Osteocyte (in vitro differentiated cells): ENCODE measurements around the gene AP3S1. TPM values are rescaled to one million over a fixed set of nuclear protein-coding genes. Genes with fewer than 3 reads are reported as not detected.

Experiments used
- DNase-seq: peaks from one replicate; pipeline ENCODE4 v3.0.0; 2021; ENCODE audit warnings: mixed read lengths; ENCODE audit not compliant: unreplicated experiment; ENCODE audit errors: extremely low spot score
- H3K27ac Mint-ChIP-seq: one replicate; pipeline ENCODE4 v1.8.0; 2021; ENCODE audit warnings: mild to moderate bottlenecking, mixed read lengths; ENCODE audit not compliant: unreplicated experiment
- H3K27me3 Mint-ChIP-seq: one replicate; pipeline ENCODE4 v1.8.0; 2021; ENCODE audit warnings: mixed read lengths; ENCODE audit not compliant: unreplicated experiment
- H3K36me3 Mint-ChIP-seq: one replicate; pipeline ENCODE4 v1.8.0; 2021; ENCODE audit warnings: mixed read lengths; ENCODE audit not compliant: unreplicated experiment
- H3K4me1 Mint-ChIP-seq: one replicate; pipeline ENCODE4 v1.8.0; 2021; ENCODE audit warnings: mixed read lengths; ENCODE audit not compliant: unreplicated experiment
- H3K4me3 Mint-ChIP-seq: one replicate; pipeline ENCODE4 v1.8.0; 2021; ENCODE audit warnings: mild to moderate bottlenecking, moderate library complexity, mixed read lengths; ENCODE audit not compliant: unreplicated experiment
- H3K9me3 Mint-ChIP-seq: one replicate; pipeline ENCODE4 v1.8.0; 2021; ENCODE audit warnings: mixed read lengths; ENCODE audit not compliant: unreplicated experiment
- total RNA-seq: library from RNA; stranded (reverse); gene quantifications from 2 replicates; pipeline ENCODE4 v1.2.1, GENCODE V29; 2021
- TF ChIP-seq, protein P1 (sequence below): fragments of 200-600 bp; sonication (generic); IDR thresholded peaks from 2 replicates; pipeline ENCODE4 v1.5.0; 2021; ENCODE audit warnings: antibody characterized with exemption, mild to moderate bottlenecking, moderate library complexity

The AP3S1 gene
- total RNA-seq, 1 donor from 2014 or later = 102 TPM

DNA sequence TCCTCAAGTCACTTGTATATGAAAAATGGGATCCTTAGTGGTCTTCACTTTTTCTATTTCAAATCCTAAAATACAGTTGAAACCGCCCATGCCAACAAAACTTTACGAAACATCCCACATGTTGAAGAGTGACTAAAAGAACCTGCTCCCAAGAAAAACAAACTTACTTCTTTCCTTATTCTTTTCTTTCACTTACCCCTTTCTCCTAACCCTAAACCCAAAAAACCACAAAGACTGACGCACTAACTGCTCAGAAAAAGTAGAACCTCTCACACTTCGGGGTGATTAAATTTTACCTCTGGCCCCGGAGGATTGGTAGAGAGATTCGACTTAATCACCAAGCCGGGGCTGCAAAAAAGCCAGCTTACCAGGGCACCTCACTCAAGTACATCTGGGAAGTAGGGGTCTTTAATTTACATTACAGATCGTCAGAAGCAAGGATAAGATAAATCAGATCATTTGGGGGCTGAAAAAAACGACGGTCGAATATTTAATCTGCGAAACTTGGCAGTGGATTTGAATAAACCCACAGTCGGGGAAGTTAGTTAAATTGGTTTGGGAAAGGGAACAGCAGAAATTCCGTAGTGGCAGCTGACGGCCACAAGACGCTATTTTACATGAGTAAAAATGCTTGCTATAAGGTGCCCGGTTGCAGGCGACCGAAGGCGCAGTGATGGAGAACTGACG, 26.6 kb upstream of the AP3S1 start:
- Mint-ChIP-seq H3K27ac (no peak overlapping the region), H3K27me3 (peaks cover 38% of the 10 kb centered on the region), H3K9me3 (no peaks in the 10 kb centered on the region)

DNA sequence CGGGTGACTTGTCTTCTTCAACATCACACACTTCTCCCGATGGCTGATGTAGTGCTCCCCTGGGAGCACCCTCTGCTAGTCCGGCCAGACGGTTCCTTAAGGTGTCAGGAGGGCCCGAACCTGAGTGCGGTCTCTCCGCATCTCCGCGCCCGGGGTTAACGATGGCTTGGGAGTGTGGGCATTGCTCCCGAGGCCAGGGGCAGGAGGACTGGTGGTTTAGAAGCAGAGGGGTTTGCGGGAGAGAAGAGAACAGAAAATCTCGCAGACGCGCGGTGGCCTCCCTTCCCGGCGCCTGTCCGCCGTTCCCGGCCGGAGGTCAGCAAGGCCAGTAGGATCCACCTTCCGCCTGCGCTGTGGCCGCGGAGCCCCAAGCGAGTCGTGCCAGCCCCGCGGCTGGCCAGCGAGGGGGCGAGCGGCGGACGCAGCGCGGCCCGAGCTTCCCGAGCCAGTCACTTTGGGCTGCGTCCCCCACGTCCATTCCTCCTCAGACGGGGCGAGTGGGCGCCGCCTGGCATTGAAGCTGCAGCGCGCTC, 26.0 kb upstream of the AP3S1 start:
- peak overlapping the region; percentile 90 for H3K4me3 Mint-ChIP-seq
- no peaks in the 10 kb centered on the region for H3K9me3 Mint-ChIP-seq
- TF ChIP-seq, protein P1, sequence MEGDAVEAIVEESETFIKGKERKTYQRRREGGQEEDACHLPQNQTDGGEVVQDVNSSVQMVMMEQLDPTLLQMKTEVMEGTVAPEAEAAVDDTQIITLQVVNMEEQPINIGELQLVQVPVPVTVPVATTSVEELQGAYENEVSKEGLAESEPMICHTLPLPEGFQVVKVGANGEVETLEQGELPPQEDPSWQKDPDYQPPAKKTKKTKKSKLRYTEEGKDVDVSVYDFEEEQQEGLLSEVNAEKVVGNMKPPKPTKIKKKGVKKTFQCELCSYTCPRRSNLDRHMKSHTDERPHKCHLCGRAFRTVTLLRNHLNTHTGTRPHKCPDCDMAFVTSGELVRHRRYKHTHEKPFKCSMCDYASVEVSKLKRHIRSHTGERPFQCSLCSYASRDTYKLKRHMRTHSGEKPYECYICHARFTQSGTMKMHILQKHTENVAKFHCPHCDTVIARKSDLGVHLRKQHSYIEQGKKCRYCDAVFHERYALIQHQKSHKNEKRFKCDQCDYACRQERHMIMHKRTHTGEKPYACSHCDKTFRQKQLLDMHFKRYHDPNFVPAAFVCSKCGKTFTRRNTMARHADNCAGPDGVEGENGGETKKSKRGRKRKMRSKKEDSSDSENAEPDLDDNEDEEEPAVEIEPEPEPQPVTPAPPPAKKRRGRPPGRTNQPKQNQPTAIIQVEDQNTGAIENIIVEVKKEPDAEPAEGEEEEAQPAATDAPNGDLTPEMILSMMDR = no peak
- H3K27ac Mint-ChIP-seq = no peak overlapping the region
- H3K36me3 Mint-ChIP-seq = peaks cover 2% of the 10 kb centered on the region
- DNase-seq = no peak
- peaks cover 19% of the 10 kb centered on the region for H3K4me1 Mint-ChIP-seq
- peaks cover 41% of the 10 kb centered on the region for H3K27me3 Mint-ChIP-seq

More for the DNA sequence above, 26.6 kb upstream of the AP3S1 start:
- Mint-ChIP-seq H3K4me3 (peak overlapping the region; percentile 73), H3K36me3 (peaks cover 2% of the 10 kb centered on the region), H3K4me1 (peaks cover 24% of the 10 kb centered on the region)
- DNase-seq = no peak
- TF ChIP-seq, protein P1 = no peak

DNA sequence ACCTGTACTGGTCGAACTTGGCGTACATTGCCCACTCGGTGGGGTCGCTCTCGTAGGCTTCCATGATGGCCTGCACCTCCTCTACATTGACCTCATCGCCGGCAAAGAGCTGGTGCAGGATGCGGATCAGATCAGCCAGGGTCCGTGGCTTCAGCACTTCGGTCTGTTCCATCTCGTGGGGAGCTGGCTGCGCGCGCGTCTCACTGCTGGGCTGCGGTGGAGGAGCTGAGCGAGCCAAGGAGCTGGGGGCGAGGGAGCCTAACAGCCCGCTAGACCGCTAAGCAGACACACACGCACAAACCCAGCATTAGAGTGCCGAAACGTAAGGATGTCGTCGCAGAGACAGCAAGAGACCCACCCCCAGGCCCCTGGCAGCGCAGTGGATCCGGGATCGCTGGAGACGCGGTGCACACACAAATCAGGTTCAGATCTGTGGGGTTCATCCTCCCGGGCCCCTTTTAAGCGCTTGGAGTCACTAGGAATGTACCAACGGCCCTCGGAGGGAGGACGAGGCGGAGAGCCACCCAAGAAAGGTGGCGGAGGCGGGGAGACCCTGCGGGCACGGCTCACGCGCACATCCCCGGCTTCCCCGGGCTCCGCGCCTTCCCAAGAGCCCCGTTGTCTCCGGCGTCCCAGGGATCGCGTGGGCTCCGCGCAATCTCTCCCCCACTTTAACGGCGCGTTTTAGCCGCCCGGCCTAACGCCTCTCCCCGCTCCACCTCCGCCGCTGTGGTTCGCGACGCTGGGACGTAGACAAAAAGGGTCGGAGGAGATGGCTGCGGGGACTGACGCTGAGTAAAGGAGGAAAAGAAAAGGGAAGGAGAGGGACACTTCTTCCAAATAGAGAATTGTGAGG, 25.3 kb upstream of the AP3S1 start, which contains the start of gene CDO1:
Gene CDO1 (minus strand): TSS at position 434 of the 856 bp plus-strand sequence. CDS start 262 bp downstream, at position 172.
- Mint-ChIP-seq H3K4me3 (peak within 1 kb of the TSS; percentile 90), H3K27me3 (peaks cover 44% of the 10 kb centered on the region)
- TF ChIP-seq, protein P1 = no peak

DNA sequence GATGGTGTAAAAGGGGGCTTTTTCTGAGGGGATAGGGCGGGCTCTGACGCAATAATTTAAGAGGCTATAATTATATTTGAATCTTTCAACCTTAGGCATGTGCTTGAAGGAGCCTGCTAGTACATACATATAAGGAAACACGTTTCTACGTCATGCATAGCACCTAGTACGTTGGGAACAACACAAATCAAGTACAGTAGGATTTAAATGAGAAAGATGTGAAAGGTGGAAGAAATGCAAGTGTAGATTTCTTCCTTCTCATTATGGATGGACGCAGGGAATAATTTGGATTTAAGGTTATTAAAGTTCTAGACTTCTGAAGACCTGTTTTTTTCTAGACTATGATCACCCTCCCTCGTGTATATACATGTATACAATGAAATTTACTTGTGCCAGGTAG, 24.3 kb upstream of the AP3S1 start:
- H3K4me1 Mint-ChIP-seq = peaks cover 12% of the 10 kb centered on the region
- H3K9me3 Mint-ChIP-seq = no peaks in the 10 kb centered on the region
- no peak overlapping the region for H3K27ac Mint-ChIP-seq

More for the DNA sequence above, 25.3 kb upstream of the AP3S1 start, which contains the start of gene CDO1:
- DNase-seq = peak; percentile 87
- Mint-ChIP-seq H3K36me3 (peaks cover 2% of the 10 kb centered on the region), H3K9me3 (no peaks in the 10 kb centered on the region), H3K4me1 (peaks cover 13% of the 10 kb centered on the region), H3K27ac (peak within 1 kb of the TSS; percentile 87)

More for the DNA sequence above, 24.3 kb upstream of the AP3S1 start:
- H3K4me3 Mint-ChIP-seq = no peak overlapping the region
- DNase-seq = no peak
- TF ChIP-seq, protein P1 = no peak
- H3K36me3 Mint-ChIP-seq = peaks cover 2% of the 10 kb centered on the region
- peaks cover 44% of the 10 kb centered on the region for H3K27me3 Mint-ChIP-seq
